GM12878 (cell line): ENCODE measurements around the gene TCEAL7. TPM values are rescaled to one million over a fixed set of nuclear protein-coding genes. Genes with fewer than 3 reads are reported as not detected.

Experiments
- ATAC-seq: fragments of 200-7000 bp; cut with Tn5 transposase; 3 replicates; pipeline ENCODE4 v1.9.1; 2020; ENCODE audit warnings: mild to moderate bottlenecking, moderate library complexity
- BruUV-seq: library from RNA; stranded (reverse); fragments of 400-500 nt; replicated peaks from 2 replicates; lab custom pipeline; 2021; lab: Mats Ljungman, UMichigan
- CTCF ChIA-PET: fragments of 300-600 bp; sonication (Branson Sonifier 250); formaldehyde crosslinking; extraction: SDS; loops from one replicate; lab custom pipeline; 2021; ENCODE audit warnings: inconsistent platforms; lab: Yijun Ruan, JAX
- POLR2A ChIA-PET: fragments of 350-600 bp; formaldehyde crosslinking; extraction: SDS; loops from one replicate; lab custom pipeline; 2021; ENCODE audit warnings: inconsistent platforms; lab: Charles Lee
- RAD21 ChIA-PET: fragments of 300-600 bp; sonication (Branson Sonifier 250); formaldehyde crosslinking; loops from one replicate; lab custom pipeline; 2023; ENCODE audit warnings: antibody characterized with exemption; ENCODE audit not compliant: unreplicated experiment; lab: Charles Lee
- SMC1A ChIA-PET: fragments of 300-600 bp; sonication (Branson Sonifier 250); formaldehyde crosslinking; loops from one replicate; lab custom pipeline; 2023; ENCODE audit not compliant: unreplicated experiment, uncharacterized antibody; lab: Charles Lee
- DNase-seq: peaks from one replicate; pipeline ENCODE4 v3.0.0-alpha.2; 2011; ENCODE audit warnings: low read depth, low spot score
- FAIRE-seq: peaks from 3 replicates; lab custom pipeline; 2011; peaks lifted over from hg19 to GRCh38; lab: Jason Lieb, UNC
- H2AFZ ChIP-seq: 2 replicates; pipeline ENCODE4 v1.6.0; 2011; ENCODE audit warnings: low read depth, low read length, control low read depth; ENCODE audit not compliant: control insufficient read depth
- H3K27ac ChIP-seq: 2 replicates; pipeline ENCODE4 v1.5.1; 2011; ENCODE audit warnings: control low read depth; ENCODE audit not compliant: control insufficient read depth, insufficient read depth
- H3K27me3 ChIP-seq, 2 experiments: replicated peaks in 1 of 2; 2 replicates each; pipeline versions ENCODE4 v1.6.0 to v1.6.1; 2011; ENCODE audit warnings: low read length in 1 of 2; ENCODE audit not compliant: control insufficient read depth in 2 of 2, insufficient read depth in 2 of 2
- H3K36me3 ChIP-seq, 2 experiments: 2 replicates each; pipeline ENCODE4 v1.5.1; 2011; ENCODE audit warnings: low read length in 1 of 2; ENCODE audit not compliant: control insufficient read depth in 2 of 2, insufficient read depth in 2 of 2
- H3K4me1 ChIP-seq: 2 replicates; pipeline ENCODE4 v1.6.1; 2011; ENCODE audit warnings: mild to moderate bottlenecking, low read length, moderate library complexity, mixed read lengths; ENCODE audit not compliant: control insufficient read depth, insufficient read depth
- H3K4me2 ChIP-seq: 2 replicates; pipeline ENCODE4 v1.6.0; 2011; ENCODE audit warnings: control low read depth; ENCODE audit not compliant: control insufficient read depth, insufficient read depth
- H3K4me3 ChIP-seq: fragments of 200-600 bp; sonication (generic); 2 replicates; pipeline ENCODE4 v1.5.1; 2016
- H3K79me2 ChIP-seq: 2 replicates; pipeline ENCODE4 v1.6.0; 2011; ENCODE audit warnings: low read length; ENCODE audit not compliant: control insufficient read depth, insufficient read depth
- H3K9ac ChIP-seq: 2 replicates; pipeline ENCODE4 v1.8.0; 2011; ENCODE audit warnings: low read length, control low read depth, mixed read lengths; ENCODE audit not compliant: control insufficient read depth, insufficient read depth
- H3K9me3 ChIP-seq: replicated peaks from 3 replicates; pipeline ENCODE4 v1.5.1; 2011; ENCODE audit warnings: mild to moderate bottlenecking, low read length; ENCODE audit not compliant: control insufficient read depth, insufficient read depth
- H4K20me1 ChIP-seq: 2 replicates; pipeline ENCODE4 v1.6.0; 2011; ENCODE audit not compliant: control insufficient read depth, insufficient read depth
- CREB1 ChIP-seq: IDR thresholded peaks from 2 replicates; pipeline ENCODE4 v1.6.1; 2012; ENCODE audit warnings: low read depth, mild to moderate bottlenecking, inconsistent platforms
- FOXK2 ChIP-seq: fragments of 450-650 bp; IDR thresholded peaks from 2 replicates; pipeline ENCODE4 v1.6.1; 2017; ENCODE audit warnings: mild to moderate bottlenecking, moderate library complexity
- GABPA ChIP-seq: IDR thresholded peaks from 2 replicates; pipeline ENCODE4 v1.6.1; 2014; ENCODE audit warnings: antibody characterized with exemption, low read depth, mild to moderate bottlenecking, inconsistent platforms
- LARP7 ChIP-seq: fragments of 450-650 bp; IDR thresholded peaks from 2 replicates; pipeline ENCODE4 v1.6.1; 2017; ENCODE audit warnings: mild to moderate bottlenecking
- MYC ChIP-seq: IDR thresholded peaks from 2 replicates; pipeline ENCODE4 v1.6.1; 2011; ENCODE audit warnings: mild to moderate bottlenecking, low read length, moderate library complexity, inconsistent platforms; ENCODE audit not compliant: insufficient read depth, insufficient replicate concordance, insufficient read length, severe bottlenecking
- NFXL1 ChIP-seq: fragments of 450-650 bp; IDR thresholded peaks from 2 replicates; pipeline ENCODE4 v1.6.1; 2017; ENCODE audit warnings: antibody characterized with exemption, mild to moderate bottlenecking, borderline replicate concordance
- POLR2AphosphoS5 ChIP-seq: IDR thresholded peaks from 2 replicates; pipeline ENCODE4 v1.6.1; 2011; ENCODE audit warnings: mild to moderate bottlenecking, low read length, inconsistent platforms
- SREBF2 ChIP-seq: IDR thresholded peaks from 2 replicates; pipeline ENCODE4 v1.6.1; 2012; ENCODE audit warnings: mild to moderate bottlenecking, low read length
- SUZ12 ChIP-seq: fragments of 200-600 bp; sonication (generic); IDR thresholded peaks from one replicate; pipeline ENCODE4 v1.6.1; 2018; ENCODE audit warnings: antibody characterized with exemption, mild to moderate bottlenecking; ENCODE audit not compliant: unreplicated experiment
- TARDBP ChIP-seq: IDR thresholded peaks from 2 replicates; pipeline ENCODE4 v1.6.1; 2016; ENCODE audit warnings: borderline replicate concordance
- ZBED1 ChIP-seq: IDR thresholded peaks from 2 replicates; pipeline ENCODE4 v1.6.1; 2016; ENCODE audit warnings: borderline replicate concordance
- ZNF207 ChIP-seq: fragments of 450-650 bp; IDR thresholded peaks from 2 replicates; pipeline ENCODE4 v1.6.1; 2014; ENCODE audit warnings: antibody characterized with exemption, mild to moderate bottlenecking, borderline replicate concordance
- WGBS: methylation state at CpG from one replicate; pipeline ENCODE4 v1.1.6; 2016; ENCODE audit warnings: low lambda C conversion rate; ENCODE audit not compliant: insufficient replicate concordance, insufficient coverage; ENCODE audit errors: missing lambda C conversion rate; 5-methylcytosine and 5-hydroxymethylcytosine counted together
- in situ Hi-C: fragments of 300-500 bp; cut with MboI; formaldehyde crosslinking; loops from 9 replicates; pipeline ENCODE4 v1.14.3; 2018; ENCODE audit warnings: mixed read lengths
- intact Hi-C: fragments of 100-400 bp; cut with micrococcal nuclease; formaldehyde crosslinking; loops from one replicate; pipeline ENCODE4 v1.14.2; 2022; ENCODE audit not compliant: unreplicated experiment
- polyA plus RNA-seq, 11 experiments: library from polyadenylated mRNA; depleted of rRNA in 4 of 11; unstranded in 6 of 11; stranded (reverse) in 5 of 11; fragments of >200 nt; fragmentation: Nextera tagmentation in 4 of 11; fragmentation: Illumina TruSeq in 1 of 11; extraction: Ambion mirVana in 4 of 11; extraction: Trizol in 1 of 11; gene quantifications; 1 replicate in 1 of 11; 2 replicates in 10 of 11; pipeline versions ENCODE4 v1.2.1 to v1.2.3, GENCODE V29; 2011 to 2016; ENCODE audit warnings: inconsistent platforms in 2 of 11, missing spikeins in 2 of 11, low read depth in 1 of 11
- total RNA-seq, 4 experiments: library from RNA; depleted of rRNA in 3 of 4; stranded (reverse); fragments of >200 nt in 3 of 4; fragmentation: Illumina TruSeq in 1 of 4; extraction: Trizol in 1 of 4; gene quantifications; 2 replicates each; pipeline versions ENCODE4 v1.2.1 to v1.2.3, GENCODE V29; 2013 to 2021
- TF ChIP-seq, protein P1 (sequence below): IDR thresholded peaks from 2 replicates; pipeline ENCODE4 v1.6.1; 2011; ENCODE audit warnings: borderline replicate concordance, low read depth, mild to moderate bottlenecking, moderate library complexity, mixed read lengths, low read length; ENCODE audit not compliant: insufficient read depth; ENCODE audit errors: extremely low read length
- TF ChIP-seq, protein P2 (sequence below): fragments of 450-650 bp; formaldehyde crosslinking; IDR thresholded peaks from 2 replicates; pipeline ENCODE4 v1.5.0; 2022; ENCODE audit warnings: mild to moderate bottlenecking, missing genetic modification characterization

Gene TCEAL7
- total and polyA plus RNA-seq, 10 of the 15 experiments (the other 5 are each of a cell fraction or from before 2014, with no cell fraction given): not detected

DNA sequence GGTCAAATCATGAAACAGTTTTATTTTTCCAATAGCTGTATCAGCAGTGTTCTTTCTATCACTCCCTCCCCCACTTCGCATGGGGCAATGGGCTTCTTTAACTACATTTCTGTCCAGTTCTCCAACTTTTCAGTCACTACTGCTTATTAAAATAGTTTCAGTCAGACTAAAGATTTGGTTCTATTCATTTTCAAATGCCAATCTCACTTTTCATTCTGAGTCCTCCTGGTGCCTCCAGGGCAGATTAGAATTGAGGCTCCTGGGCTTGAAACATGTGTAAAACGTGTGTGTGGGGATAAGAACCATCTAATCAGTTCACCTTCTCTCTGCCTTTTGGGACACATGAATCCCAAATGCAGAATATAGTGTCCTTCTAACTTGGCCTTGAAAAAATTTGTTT is 42.8 kb downstream of the TCEAL7 start:
- FAIRE-seq (no peak), ATAC-seq (no peak), DNase-seq (no peak)
- H3K4me3 ChIP-seq: no peak overlapping the region
- no peak overlapping the region for H3K9ac ChIP-seq
- H3K4me1 ChIP-seq: no peaks in the 10 kb centered on the region
- H3K27ac ChIP-seq: no peak overlapping the region
- no peak overlapping the region for H3K4me2 ChIP-seq
- 15% methylated on average over 2 of the region's 2 CpGs for WGBS
- SMC1A ChIA-PET: no interaction called here
- in situ Hi-C loops: no loop called here
- POLR2A ChIA-PET: no interaction called here
- RAD21 ChIA-PET: no interaction called here
- H3K79me2 ChIP-seq: no peaks in the 10 kb centered on the region
- no peak overlapping the region for H2AFZ ChIP-seq
- no TSS peak for BruUV-seq
- no peak for TF ChIP-seq TARDBP
- no peak for TF ChIP-seq SUZ12
- no peaks in the 10 kb centered on the region for H3K9me3 ChIP-seq
- no peaks in the 10 kb centered on the region for H3K27me3 ChIP-seq
- CTCF ChIA-PET: interaction anchor here (1.1 kb wide), 1 partner anchor 162 kb away, joined by 3 read pairs; no protein-coding TSS in a partner anchor
- no peaks in the 10 kb centered on the region for H4K20me1 ChIP-seq
- intact Hi-C loops: no loop called here
- no peaks in the 10 kb centered on the region for H3K36me3 ChIP-seq

DNA sequence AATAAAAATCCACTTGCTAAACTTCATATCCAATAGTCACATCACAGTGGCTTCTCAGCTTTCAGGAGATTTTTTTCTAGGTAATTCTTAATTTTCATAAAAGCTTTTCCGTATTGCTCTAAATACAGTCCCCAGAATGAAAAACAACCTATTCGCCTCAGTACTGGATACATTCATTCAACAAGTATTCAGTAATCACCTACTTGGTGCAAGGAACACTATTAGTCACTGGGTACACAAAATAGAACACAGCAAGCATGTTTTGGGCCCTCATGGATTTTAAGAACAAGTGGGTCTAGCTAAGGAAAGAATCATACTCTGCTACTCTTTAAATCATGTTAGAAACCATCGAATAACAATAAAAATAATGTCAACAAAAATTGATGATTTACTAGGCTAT is 43.5 kb downstream of the TCEAL7 start:
- Histone ChIP-seq H3K36me3 (no peaks in the 10 kb centered on the region), H3K9me3 (no peaks in the 10 kb centered on the region), H3K4me1 (no peaks in the 10 kb centered on the region), H3K27ac (no peak overlapping the region), H4K20me1 (no peaks in the 10 kb centered on the region), H3K9ac (no peak overlapping the region), H3K4me3 (no peak overlapping the region), H3K79me2 (no peaks in the 10 kb centered on the region), H3K27me3 (no peaks in the 10 kb centered on the region), H3K4me2 (no peak overlapping the region), H2AFZ (no peak overlapping the region)
- ChIA-PET POLR2A (no interaction called here), CTCF (no interaction called here), SMC1A (no interaction called here), RAD21 (no interaction called here)
- BruUV-seq: no TSS peak
- intact Hi-C loops (no loop called here), in situ Hi-C loops (no loop called here)
- ATAC-seq (no peak), FAIRE-seq (no peak), DNase-seq (no peak)
- WGBS: 24% methylated on average over 3 of the region's 3 CpGs
- TF ChIP-seq, protein P1, sequence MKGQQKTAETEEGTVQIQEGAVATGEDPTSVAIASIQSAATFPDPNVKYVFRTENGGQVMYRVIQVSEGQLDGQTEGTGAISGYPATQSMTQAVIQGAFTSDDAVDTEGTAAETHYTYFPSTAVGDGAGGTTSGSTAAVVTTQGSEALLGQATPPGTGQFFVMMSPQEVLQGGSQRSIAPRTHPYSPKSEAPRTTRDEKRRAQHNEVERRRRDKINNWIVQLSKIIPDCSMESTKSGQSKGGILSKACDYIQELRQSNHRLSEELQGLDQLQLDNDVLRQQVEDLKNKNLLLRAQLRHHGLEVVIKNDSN: no peak
- TF ChIP-seq LARP7 (no peak), FOXK2 (no peak), ZNF207 (no peak), CREB1 (no peak), POLR2AphosphoS5 (no peak), NFXL1 (no peak), ZBED1 (no peak), SREBF2 (no peak), MYC (no peak), GABPA (no peak)
- TF ChIP-seq, protein P2, sequence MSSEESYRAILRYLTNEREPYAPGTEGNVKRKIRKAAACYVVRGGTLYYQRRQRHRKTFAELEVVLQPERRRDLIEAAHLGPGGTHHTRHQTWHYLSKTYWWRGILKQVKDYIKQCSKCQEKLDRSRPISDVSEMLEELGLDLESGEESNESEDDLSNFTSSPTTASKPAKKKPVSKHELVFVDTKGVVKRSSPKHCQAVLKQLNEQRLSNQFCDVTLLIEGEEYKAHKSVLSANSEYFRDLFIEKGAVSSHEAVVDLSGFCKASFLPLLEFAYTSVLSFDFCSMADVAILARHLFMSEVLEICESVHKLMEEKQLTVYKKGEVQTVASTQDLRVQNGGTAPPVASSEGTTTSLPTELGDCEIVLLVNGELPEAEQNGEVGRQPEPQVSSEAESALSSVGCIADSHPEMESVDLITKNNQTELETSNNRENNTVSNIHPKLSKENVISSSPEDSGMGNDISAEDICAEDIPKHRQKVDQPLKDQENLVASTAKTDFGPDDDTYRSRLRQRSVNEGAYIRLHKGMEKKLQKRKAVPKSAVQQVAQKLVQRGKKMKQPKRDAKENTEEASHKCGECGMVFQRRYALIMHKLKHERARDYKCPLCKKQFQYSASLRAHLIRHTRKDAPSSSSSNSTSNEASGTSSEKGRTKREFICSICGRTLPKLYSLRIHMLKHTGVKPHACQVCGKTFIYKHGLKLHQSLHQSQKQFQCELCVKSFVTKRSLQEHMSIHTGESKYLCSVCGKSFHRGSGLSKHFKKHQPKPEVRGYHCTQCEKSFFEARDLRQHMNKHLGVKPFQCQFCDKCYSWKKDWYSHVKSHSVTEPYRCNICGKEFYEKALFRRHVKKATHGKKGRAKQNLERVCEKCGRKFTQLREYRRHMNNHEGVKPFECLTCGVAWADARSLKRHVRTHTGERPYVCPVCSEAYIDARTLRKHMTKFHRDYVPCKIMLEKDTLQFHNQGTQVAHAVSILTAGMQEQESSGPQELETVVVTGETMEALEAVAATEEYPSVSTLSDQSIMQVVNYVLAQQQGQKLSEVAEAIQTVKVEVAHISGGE (CRISPR knock-in tag): no peak
